Inflammatory macrophage treated with lipopolysaccharide for 1 hour (primary cell): Measurements from ENCODE around the gene KCNF1.
"Not testable (repeated sequence)": the region's sequence is repeated elsewhere in the genome, so short reads cannot be mapped to it uniquely, and the experiment has no call there.

Source experiments
- DNase-seq, 2 donors: peaks; one replicate each; pipeline ENCODE4 v3.0.0-alpha.2; 2020 to 2022

KCNF1 gene

DNA sequence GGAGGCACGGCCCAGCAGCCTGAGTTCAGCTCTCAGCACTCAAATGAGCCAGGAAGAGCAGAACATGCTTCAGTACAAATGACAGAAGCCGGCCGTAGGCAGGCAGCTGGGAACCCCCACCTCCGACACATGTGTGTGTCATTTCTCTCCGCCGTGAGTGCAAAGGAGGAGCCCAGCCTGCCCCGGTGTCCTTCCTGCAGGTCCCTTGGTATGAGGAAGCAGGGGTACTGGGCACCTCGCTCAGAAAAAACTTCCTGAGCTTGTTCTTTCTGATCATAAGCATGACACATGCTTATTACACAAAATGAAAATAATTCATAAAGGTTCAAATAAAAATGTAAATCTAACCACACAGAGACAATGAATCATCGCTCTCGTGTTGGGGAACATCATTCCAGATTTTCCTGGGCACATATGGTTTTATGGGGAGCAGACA is 35.3 kb downstream of the KCNF1 start:
- peak in 1 of 2 donors; percentile 26 for DNase-seq

DNA sequence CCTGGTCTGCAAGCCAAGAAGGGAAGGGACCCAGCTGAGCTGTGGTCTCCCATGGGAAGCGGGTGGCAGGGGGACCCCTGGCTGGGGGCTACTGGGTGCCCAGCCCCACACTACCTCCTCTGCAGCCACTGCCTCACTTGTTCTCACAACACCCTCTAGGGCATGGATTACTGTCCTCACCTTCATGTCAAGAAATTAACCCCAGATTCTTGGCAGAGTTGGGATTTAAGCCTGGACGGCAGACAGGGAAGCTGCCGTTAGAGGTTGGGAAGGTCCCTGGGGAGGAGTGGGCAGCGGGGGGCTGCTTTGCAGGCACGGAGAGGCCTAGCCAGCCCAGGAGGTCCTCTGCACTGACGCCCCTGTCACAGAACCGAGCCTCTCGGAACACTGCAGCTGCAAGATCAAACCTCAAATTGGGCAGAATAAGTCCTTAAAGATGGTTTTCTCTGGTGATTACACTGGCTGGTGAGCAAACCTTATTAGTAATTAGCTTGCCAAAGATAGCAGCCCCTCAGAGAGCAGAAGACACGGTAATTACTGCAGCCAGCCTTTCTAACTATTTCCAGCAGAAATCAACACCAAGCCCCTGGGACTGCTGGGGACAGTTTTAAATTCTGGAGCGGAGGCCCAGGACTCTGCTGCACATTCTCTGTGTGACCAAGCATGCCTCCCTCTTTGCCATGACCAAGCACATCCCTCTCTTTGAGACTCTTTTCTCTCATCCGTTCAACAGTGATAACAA is 35.9 kb downstream of the KCNF1 start:
- DNase-seq, result no peak

DNA sequence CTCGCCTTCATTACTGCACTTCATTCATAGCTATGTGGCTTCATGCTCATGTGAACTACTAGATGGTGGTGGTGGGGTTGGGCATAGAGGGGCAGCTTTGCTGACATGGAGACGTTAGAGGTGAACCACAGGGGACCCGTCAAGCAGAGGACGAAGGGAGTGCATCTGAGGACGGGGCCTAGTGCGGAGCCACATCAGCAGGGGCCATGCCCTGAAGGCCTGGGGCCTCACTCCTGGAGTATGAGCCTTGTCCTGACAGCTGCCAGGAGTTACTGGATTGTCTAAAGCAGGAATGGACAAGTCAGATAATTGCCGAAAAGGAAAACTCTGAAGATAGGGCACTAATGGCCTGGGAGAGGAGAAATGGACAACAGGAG is 36.4 kb downstream of the KCNF1 start:
- DNase-seq, result no peak

DNA sequence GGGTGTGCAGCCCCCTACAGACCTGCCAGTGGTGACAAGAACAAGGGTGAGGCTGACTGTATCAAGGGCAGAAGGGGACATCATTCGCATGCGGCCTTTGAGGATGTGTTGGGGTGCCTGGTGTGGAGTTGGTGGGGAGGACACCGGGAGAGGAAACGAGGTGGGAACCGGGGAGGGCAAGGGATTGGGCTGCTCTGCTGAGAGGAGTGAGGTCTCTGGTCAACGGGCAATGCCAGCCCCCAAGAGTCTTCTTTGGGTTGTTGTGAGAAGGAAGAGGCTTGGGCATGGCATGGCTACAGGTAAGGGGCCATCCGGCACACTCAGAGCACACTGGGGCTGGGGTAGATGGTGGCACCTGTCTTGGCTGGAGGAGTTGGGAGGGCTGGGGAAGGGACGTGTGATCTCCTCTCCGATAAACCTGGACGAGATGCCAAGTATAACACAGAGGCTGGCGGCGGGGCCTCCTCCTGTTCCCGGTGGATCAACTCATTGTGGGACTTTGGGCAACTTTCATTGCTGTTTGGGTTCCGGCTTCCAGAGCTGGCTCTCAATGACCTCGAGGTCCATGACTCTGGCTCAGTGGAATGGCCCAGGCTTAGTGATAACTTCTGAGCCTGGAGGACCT is 37.0 kb downstream of the KCNF1 start:
- DNase-seq, result no peak

DNA sequence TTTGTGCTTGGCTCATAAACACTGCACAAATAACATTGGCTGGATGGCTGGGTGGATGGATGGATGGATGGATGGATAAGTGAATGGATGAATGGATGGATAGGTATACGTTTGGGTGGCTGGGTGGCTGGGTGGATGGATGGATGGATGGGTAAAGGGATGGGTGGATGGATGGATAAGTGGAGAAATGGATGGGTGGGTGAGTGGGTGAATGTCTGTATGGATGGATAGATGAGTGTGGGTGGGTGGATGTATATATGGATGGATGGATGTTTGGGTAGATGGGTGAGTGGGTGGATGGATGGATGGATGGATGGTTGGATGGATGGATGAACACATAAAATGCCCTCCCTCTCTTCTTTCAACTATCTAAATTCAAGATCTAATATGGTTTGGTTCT is 38.1 kb downstream of the KCNF1 start:
- no peak for DNase-seq

DNA sequence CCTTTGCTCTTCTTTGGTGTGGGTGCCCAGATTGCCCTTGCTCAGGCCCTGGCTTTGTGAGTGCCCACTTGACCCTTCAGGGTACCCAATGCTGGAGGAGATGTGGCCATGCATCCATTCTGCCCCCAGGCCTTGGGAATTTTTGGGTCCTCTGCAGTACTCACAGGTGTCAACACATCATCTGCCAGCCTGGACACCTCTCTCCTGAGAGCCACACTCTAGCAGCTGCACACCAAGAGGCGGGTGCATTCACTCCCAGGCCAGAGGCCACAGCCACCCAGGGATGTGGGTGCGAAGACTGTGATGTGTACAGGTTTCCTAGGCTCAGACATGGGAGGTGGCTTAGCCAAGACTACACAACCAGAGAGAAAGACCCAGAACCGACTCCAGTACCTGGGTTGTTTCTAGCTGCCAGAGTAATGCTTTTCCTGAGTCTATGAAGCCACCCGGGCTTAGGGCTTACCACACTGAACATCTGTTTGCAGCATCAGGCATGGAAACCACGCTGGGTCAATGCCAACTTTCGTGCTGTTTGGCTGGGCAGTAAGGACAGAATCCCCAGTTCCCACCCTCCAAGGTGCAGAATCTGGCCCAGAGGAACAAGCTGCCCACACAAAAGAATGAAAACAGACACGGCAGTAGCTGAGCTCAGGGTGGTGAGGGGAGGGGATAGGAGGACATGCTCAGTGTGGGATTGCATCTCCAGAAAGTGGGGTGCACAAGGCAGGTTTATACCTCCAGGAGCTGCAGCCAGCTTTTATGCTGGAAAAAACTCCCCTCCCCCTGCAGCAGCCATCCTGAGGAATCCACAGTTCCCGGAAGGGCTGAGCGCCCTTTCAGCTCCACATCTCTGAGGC is 40.1 kb downstream of the KCNF1 start:
- no peak for DNase-seq

DNA sequence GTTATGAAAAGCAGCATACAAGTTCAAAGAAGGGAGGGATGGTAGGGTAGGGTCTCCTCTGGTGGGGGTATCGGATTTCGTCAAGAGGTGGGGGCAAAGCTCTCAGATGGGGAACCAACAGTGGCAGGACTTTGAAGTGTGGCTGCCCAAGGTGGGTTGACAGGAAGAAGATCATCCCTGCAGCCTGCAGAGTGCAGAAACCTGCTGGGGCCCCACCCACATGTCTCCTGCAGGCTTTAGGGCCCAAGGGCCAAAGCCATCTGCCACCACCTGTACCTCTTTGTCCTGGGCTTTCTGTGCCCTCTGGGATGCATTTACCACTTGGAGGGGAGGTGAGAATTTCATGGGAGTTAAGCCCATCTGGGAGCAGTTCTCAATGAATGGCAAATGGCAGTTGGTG is 42.7 kb downstream of the KCNF1 start:
- DNase-seq, result no peak

DNA sequence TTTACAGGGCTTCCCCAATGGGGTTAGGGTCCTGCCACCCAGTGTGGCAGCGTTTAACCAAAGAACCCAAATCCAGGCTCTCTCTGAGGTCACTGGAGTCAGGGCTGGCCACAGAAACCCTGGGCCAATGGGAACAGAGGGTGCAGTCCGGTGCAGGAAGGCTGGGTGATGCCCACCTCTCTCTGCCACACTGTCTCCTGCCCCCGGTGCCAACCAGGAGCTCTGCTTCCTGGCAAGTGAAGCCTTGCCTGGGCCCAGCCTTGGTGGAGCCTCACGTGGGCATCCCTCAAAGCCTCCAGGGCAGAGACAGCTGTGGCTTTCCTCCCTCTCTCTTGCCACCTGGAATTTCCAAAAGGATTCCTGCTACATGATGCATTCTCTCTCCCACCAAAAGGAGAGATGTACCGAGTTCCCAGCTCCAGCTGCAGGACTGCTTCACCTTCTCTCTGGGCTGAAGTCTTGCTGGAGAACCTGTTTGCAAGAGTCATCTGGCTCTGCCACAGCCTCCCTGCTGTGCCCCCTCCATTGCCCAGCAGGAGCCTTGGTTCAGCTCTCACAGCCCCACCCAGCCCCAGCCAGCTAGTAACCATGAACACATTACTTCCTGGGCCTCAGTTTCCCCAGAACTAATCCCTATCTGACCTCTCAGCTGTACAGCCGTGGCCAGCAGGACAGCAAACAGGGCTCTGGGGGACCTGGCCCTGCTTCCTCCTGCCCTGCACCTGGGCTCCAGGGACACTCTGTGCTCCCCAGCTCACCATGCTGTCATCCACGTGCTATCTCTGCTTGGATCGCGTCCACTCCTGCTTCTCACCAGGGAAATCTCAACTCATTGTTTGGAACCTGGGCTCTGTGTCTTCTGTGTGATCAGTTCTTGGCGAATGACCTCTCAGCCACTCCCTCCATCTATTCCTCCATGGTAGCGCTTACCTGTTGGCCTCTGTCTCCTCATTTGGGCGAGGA is 43.4 kb downstream of the KCNF1 start:
- DNase-seq, result no peak

DNA sequence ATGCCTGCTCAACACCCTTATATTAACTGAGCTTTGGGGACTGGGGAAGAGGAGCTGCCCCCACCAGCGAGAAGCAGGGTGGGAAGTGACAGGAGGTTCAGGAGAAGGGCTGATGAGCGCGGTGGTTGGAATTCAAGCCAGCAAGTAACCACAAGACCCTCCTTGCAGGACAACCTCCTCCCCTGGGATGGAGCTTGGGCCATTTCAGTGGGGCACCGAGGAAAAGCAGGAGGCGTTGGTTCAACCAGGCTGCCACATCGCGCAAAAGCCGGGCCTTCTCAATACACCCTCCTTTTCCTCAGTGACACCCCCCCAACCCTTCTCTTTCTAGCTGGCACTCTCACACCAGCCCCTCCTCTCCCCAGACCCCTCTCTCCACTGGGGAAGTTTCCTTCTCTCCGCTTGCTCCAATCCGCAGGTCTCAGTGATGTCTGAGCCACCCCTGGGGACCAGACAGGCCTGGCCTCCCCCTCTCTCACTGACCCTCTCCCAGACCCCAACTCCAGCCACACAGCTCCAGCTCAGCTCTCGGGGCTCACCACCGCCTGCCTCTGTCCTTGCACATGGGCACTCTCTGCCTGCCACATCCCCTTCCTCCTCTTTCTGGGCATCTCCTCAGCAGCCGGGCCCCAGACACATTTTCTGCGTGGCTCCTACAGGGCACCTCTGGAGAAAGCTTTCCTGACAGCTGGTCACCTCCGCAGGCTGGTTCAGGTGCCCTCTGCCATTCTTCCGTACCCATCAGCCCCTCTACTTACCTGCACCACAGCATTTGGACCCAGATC is 44.5 kb downstream of the KCNF1 start:
- no peak for DNase-seq

DNA sequence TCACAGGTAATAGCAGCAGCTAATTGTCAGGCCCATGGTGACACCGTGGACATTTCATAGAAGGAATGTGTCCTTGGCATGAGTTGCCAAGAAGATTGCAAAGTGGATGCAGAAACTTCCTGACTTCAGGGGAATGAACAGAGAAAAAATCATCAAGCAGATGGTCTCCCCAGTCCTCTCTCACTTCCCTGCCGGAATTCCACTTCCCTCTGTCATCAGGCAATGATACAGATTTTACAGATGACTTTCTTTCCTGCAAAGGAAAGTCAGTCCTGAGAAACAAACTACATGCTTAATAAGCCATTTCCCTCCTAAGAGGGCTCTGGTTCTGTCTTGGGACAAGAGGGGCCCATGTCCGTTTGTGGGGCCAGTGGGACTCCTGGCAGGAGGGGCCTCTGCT is 45.7 kb downstream of the KCNF1 start:
- DNase-seq, result no peak

DNA sequence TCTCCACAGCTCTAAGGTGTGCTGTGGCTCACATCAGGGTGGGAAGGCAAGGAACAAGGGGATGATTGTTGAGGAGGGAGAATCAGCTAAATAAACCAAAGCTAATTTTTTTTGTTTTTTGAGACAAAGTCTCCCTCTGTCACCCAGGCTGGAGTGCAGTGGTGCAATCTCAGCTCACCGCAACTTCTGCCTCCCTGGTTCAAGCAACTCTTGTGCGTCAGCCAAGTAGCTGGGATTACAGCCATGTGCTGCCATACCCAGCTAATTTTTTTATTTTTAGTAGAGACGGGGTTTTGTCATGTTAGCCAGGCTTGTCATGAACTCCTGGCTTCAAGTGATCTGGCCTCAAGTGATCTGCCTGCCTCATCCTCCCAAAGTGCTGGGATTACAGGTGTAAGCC is 46.7 kb downstream of the KCNF1 start:
- not testable (repeated sequence) for DNase-seq

DNA sequence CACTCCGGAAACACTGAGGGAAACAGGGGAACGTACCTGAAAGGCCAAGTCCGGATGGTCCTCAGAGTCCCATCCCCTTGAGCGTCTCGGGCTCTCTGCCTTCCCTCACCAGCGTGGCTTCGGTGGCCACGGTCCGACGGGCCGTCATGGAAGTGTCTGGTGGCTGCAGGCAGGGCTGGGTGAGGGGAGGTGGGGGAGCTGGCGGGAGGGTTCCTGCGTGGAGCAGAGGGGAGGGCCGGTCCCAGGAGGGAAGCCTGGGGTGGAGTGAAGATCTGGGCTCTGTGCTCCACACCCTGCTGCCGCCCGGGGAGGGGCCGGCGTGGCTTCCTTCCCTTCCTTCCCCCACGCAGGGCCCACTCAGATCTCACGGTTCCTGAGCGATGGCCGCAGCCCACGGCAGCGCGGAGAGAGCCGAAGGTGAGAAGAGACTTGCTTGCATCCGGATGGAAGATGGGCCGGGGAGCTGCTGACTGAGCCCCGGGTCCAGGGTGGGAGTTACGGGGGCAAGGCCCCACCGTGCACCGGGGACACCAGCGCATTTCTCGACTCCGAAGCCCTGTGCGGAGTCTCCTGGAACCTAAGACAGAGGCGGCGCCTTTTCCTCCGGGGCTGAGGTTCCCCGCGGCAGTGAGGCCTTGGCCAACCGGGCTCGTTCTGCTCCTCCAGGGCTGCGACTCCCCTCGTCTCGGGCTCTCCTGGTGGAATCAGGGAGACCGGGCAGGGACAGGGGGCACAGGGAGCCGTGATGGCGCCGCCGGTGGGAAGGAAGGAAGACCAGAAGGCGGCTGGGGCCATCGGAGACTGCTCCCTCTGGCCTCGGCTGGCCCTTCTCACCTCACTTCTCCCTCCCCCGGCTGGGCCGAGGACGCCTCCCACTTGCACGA is 49.1 kb downstream of the KCNF1 start:
- no peak for DNase-seq

DNA sequence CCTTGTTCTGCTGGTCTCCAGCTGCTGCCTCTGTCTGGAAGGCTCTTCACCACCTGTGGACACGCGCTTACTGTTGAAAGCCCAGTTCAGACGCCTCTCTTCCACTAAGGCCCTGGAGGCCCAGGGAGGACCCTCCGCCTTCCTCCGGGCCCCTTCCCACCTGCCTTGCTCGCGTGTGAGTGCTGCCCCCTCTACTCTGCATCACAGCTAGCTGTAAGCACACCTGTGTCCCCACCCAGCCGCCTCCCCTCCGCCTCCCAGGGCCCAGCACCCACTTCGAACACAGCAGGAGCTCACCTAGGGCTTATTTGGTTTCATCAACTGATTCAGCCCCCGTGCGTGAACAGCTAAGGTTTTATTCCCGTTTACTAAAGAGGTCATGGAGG is 49.7 kb downstream of the KCNF1 start:
- DNase-seq, result no peak

DNA sequence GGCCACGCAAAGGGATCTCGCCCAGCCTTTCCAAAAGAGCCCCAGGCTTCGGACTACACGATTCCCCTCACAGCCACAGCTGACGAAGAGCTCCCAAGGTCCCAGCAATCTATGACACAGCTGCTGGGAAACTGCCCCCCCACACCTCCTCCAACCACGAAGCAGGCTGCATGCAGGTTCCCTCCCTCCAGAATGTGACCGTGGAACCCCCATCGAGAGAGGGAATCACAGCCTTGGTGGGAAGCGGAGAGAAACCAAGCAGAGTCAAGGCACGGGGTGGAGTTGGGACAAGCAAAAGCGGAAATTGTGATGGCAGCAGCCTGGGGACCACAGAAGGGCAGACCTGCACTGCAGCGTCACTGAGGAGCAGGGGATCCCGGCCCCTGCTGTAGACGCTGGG is 50.3 kb downstream of the KCNF1 start:
- DNase-seq, result no peak

DNA sequence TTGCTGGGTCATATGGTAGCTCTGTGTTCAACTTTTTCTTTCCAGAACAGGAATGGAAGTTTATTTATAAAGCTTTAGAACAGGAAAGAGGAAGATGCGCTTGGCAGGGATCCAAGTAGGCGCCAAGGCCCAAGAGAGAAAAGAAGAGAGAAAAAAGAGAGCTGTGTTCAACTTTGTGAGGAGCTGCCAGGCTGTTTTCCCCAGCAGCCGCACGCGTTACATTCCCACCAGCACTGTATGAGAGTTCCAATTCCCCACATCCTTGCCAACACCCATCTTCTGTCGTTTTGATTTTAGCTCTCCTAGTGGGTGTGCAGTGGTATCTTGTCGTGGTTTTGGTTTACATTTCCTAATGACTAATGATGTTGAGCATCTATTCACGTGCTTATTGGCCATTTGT is 51.4 kb downstream of the KCNF1 start:
- DNase-seq, result peak in 1 of 2 donors; percentile 47
